ENCODE measurements around the gene ZNF618.

ZNF618 gene

DNA sequence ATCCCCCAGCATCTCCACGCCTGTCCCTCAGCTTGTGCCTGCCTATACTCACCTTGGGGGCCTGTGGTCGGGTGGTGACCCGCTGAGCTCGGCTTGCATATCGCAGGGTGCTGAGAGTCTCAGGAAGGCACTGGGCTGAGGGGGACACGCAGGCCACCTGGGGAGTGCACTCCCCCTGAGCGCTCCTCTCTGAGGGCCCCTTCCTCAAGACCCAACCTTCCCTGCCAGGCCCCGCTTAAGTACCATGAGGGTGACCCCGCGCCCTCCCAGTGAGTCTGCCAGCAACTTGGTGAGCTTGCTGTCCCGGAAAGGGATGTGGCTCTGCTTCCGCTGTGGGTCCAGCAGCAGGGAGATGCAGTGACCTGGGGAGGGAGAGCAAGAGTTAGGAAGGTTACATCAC is 218.9 kb downstream of the ZNF618 start:
- no peak overlapping the region for H3K4me2 ChIP-seq (ENCODE audit: low read length)
- no peaks in the 10 kb centered on the region for H3K9me2 ChIP-seq (replicated peaks; ENCODE audit: control insufficient read depth, low read length)
- no peaks in the 10 kb centered on the region for H3K79me2 ChIP-seq (ENCODE audit: control insufficient read depth, low read length)
- H3K36me3 ChIP-seq (ENCODE audit: control insufficient read depth, low read length) = no peaks in the 10 kb centered on the region
- no peak for TF ChIP-seq EZH2phosphoT487 (IDR thresholded peaks at IDR 0.05; ENCODE audit: borderline replicate concordance, low read length)
- TF ChIP-seq, protein P1, sequence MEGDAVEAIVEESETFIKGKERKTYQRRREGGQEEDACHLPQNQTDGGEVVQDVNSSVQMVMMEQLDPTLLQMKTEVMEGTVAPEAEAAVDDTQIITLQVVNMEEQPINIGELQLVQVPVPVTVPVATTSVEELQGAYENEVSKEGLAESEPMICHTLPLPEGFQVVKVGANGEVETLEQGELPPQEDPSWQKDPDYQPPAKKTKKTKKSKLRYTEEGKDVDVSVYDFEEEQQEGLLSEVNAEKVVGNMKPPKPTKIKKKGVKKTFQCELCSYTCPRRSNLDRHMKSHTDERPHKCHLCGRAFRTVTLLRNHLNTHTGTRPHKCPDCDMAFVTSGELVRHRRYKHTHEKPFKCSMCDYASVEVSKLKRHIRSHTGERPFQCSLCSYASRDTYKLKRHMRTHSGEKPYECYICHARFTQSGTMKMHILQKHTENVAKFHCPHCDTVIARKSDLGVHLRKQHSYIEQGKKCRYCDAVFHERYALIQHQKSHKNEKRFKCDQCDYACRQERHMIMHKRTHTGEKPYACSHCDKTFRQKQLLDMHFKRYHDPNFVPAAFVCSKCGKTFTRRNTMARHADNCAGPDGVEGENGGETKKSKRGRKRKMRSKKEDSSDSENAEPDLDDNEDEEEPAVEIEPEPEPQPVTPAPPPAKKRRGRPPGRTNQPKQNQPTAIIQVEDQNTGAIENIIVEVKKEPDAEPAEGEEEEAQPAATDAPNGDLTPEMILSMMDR (IDR thresholded peaks at IDR 0.05; ENCODE audit: low read depth, low read length, poor library complexity, severe bottlenecking) = no peak
- no peak overlapping the region for H3K4me3 ChIP-seq (ENCODE audit: low read length)
- H3F3A ChIP-seq (ENCODE audit: control insufficient read depth, insufficient read depth) = no peaks in the 10 kb centered on the region
- H3K27ac ChIP-seq (ENCODE audit: low read depth, low read length) = no peak overlapping the region
- no peaks in the 10 kb centered on the region for H3K27me3 ChIP-seq (ENCODE audit: control insufficient read depth, low read length)
- no peaks in the 10 kb centered on the region for H3K4me1 ChIP-seq (ENCODE audit: control insufficient read depth, low read length)
- H4K20me1 ChIP-seq (ENCODE audit: control insufficient read depth, insufficient read depth, low read depth, low read length) = no peaks in the 10 kb centered on the region
- H3K9me3 ChIP-seq (ENCODE audit: control insufficient read depth, insufficient read depth, low read length) = no peaks in the 10 kb centered on the region

DNA sequence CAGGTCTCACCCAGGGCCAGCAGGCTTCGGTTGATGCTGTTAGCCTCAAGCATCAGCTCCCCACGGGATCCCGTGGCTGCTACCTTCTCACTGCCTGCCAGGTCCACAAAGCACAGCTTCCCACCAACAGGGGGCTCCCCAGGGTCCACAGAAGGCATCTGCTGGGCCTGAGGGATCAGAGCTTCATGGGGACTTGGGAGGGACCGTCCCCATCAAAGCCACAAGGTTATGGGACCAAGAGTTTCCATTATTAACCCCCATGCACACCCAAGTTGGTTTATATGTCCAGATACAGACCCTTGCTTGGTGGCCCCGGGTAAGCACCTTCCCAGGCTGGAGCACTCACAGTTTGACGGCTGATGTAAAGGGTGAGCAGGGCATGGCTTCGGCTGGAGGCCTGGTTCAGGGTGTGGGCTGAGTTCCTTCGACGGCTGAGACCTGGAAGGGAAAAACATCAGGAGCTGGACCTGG is 220.0 kb downstream of the ZNF618 start:
- Histone ChIP-seq H3K9me2 (replicated peaks; ENCODE audit: control insufficient read depth, low read length) (no peaks in the 10 kb centered on the region), H3K9me3 (ENCODE audit: control insufficient read depth, insufficient read depth, low read length) (no peaks in the 10 kb centered on the region), H4K20me1 (ENCODE audit: control insufficient read depth, insufficient read depth, low read depth, low read length) (no peaks in the 10 kb centered on the region), H3K4me1 (ENCODE audit: control insufficient read depth, low read length) (no peaks in the 10 kb centered on the region), H3K4me2 (ENCODE audit: low read length) (no peak overlapping the region), H3K79me2 (ENCODE audit: control insufficient read depth, low read length) (no peaks in the 10 kb centered on the region), H3K36me3 (ENCODE audit: control insufficient read depth, low read length) (no peaks in the 10 kb centered on the region), H3F3A (ENCODE audit: control insufficient read depth, insufficient read depth) (no peaks in the 10 kb centered on the region), H3K27me3 (ENCODE audit: control insufficient read depth, low read length) (no peaks in the 10 kb centered on the region), H3K27ac (ENCODE audit: low read depth, low read length) (no peak overlapping the region), H3K4me3 (ENCODE audit: low read length) (no peak overlapping the region)
- TF ChIP-seq EZH2phosphoT487 (IDR thresholded peaks at IDR 0.05; ENCODE audit: borderline replicate concordance, low read length) = no peak
- TF ChIP-seq, protein P1 (IDR thresholded peaks at IDR 0.05; ENCODE audit: low read depth, low read length, poor library complexity, severe bottlenecking) = peak; percentile 30

DNA sequence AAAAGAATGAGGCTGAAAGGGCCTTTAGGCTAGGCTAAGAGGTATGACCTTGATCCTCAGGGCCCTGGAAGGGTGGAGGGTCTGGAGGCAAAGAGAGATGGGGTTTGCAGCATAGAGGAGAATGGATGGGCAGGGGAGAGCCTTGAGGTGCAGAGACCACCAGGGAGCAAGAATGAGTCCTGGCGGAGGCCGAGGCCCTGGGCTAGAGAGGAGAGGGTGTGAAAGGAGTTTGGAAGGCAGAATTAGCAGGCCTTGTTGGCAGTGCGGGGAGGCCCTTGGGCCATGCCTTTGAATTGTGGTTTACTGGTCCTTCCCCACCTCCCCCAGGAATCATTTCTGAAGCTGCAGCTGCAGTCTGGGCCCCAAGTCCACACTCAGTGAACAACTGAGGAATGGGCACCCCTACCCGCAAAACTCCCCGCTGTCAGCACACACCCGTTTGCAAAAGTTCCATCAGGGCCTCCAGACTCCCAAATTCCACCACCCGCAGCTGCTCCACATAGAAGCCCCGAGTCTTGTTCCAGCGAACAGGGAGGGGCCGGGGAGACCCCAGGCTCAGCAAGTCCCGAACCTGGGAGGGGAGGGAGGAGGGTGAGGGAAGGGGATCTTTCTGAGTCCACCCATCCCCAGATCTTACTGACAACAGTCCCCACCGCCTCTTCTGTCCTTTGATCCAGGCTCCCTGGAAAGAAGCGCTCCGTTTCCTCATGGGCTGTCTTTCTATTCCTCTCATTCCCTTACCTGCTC is 220.9 kb downstream of the ZNF618 start:
- Histone ChIP-seq H3K4me1 (ENCODE audit: control insufficient read depth, low read length) (no peaks in the 10 kb centered on the region), H3K27ac (ENCODE audit: low read depth, low read length) (no peak overlapping the region), H3F3A (ENCODE audit: control insufficient read depth, insufficient read depth) (no peaks in the 10 kb centered on the region), H3K27me3 (ENCODE audit: control insufficient read depth, low read length) (no peaks in the 10 kb centered on the region), H3K79me2 (ENCODE audit: control insufficient read depth, low read length) (no peaks in the 10 kb centered on the region), H3K4me3 (ENCODE audit: low read length) (no peak overlapping the region), H3K4me2 (ENCODE audit: low read length) (no peak overlapping the region), H3K36me3 (ENCODE audit: control insufficient read depth, low read length) (no peaks in the 10 kb centered on the region), H3K9me2 (replicated peaks; ENCODE audit: control insufficient read depth, low read length) (no peaks in the 10 kb centered on the region), H4K20me1 (ENCODE audit: control insufficient read depth, insufficient read depth, low read depth, low read length) (no peaks in the 10 kb centered on the region), H3K9me3 (ENCODE audit: control insufficient read depth, insufficient read depth, low read length) (no peaks in the 10 kb centered on the region; the same call in 1 of the 2 replicates)
- TF ChIP-seq EZH2phosphoT487 (IDR thresholded peaks at IDR 0.05; ENCODE audit: borderline replicate concordance, low read length) = no peak
- TF ChIP-seq, protein P1 (IDR thresholded peaks at IDR 0.05; ENCODE audit: low read depth, low read length, poor library complexity, severe bottlenecking) = no peak
